Panc1 (cell line): ENCODE measurements around the gene KHDRBS2. TPM values are rescaled to one million over a fixed set of nuclear protein-coding genes. Genes with fewer than 3 reads are reported as not detected.

ENCODE experiments used
- ATAC-seq: fragments of 200-7000 bp; cut with Tn5 transposase; 2 replicates; pipeline ENCODE4 v1.9.1; 2020; ENCODE audit warnings: mild to moderate bottlenecking, moderate library complexity
- BruUV-seq: library from RNA; stranded (reverse); fragments of 400-500 nt; replicated peaks from 2 replicates; lab custom pipeline; 2021; lab: Mats Ljungman, UMichigan
- CTCF ChIA-PET: fragments of 300-600 bp; sonication (Branson Sonifier 250); formaldehyde crosslinking; loops from one replicate; lab custom pipeline; 2022; ENCODE audit warnings: antibody characterized with exemption; lab: Charles Lee
- POLR2A ChIA-PET: fragments of 300-600 bp; sonication (Branson Sonifier 250); formaldehyde crosslinking; loops from one replicate; lab custom pipeline; 2022; ENCODE audit warnings: antibody characterized with exemption; lab: Charles Lee
- DNase-seq: peaks from one replicate; pipeline ENCODE4 v3.0.0-alpha.2; 2010; ENCODE audit warnings: low read depth, low spot score
- H3K27ac ChIP-seq: 2 replicates; pipeline ENCODE4 v1.5.1; 2011; ENCODE audit warnings: mild to moderate bottlenecking, low read length, inconsistent platforms
- H3K27me3 ChIP-seq: fragments of 200-500 bp; sonication (Bioruptor generic); 2 replicates; pipeline ENCODE4 v1.6.0; 2014; ENCODE audit warnings: low read length, inconsistent platforms; ENCODE audit not compliant: control insufficient read depth, insufficient read depth
- H3K36me3 ChIP-seq: fragments of 200-500 bp; sonication (Bioruptor generic); 2 replicates; pipeline ENCODE4 v1.5.1; 2014; ENCODE audit warnings: inconsistent platforms, mild to moderate bottlenecking, low read length, moderate library complexity; ENCODE audit not compliant: control insufficient read depth, insufficient read depth
- H3K4me1 ChIP-seq: 2 replicates; pipeline ENCODE4 v1.5.1; 2011; ENCODE audit warnings: inconsistent platforms, mild to moderate bottlenecking, low read length, moderate library complexity; ENCODE audit not compliant: control insufficient read depth, insufficient read depth
- H3K4me3 ChIP-seq, 2 experiments: 2 replicates each; pipeline ENCODE4 v1.5.1; 2011 to 2012; ENCODE audit warnings: low read depth in 2 of 2, low read length in 2 of 2, mild to moderate bottlenecking in 2 of 2, inconsistent platforms in 1 of 2, moderate library complexity in 1 of 2
- H3K9me3 ChIP-seq: fragments of 200-500 bp; sonication (Bioruptor generic); 2 replicates; pipeline ENCODE4 v1.5.1; 2014; ENCODE audit warnings: low read depth, mild to moderate bottlenecking, inconsistent platforms, low read length, moderate library complexity; ENCODE audit not compliant: control insufficient read depth, insufficient read depth
- CTCF ChIP-seq: fragments of 450-650 bp; IDR thresholded peaks from 2 replicates; pipeline ENCODE4 v1.5.1; 2017; ENCODE audit warnings: mild to moderate bottlenecking
- POLR2AphosphoS5 ChIP-seq: IDR thresholded peaks from 2 replicates; pipeline ENCODE4 v1.6.1; 2012; ENCODE audit warnings: mild to moderate bottlenecking, low read depth, low read length, moderate library complexity
- SIN3A ChIP-seq: IDR thresholded peaks from 2 replicates; pipeline ENCODE4 v1.6.1; 2012; ENCODE audit warnings: low read depth, mild to moderate bottlenecking, low read length, moderate library complexity, borderline replicate concordance; ENCODE audit not compliant: insufficient read depth
- TCF7L2 ChIP-seq: IDR thresholded peaks from 2 replicates; pipeline ENCODE4 v1.6.1; 2011; ENCODE audit warnings: mild to moderate bottlenecking, low read depth, low read length, inconsistent platforms
- in situ Hi-C: cut with HindIII; loops from 2 replicates; pipeline ENCODE4 v1.10.0; 2016; ENCODE audit warnings: low sequenced_read_pairs, low pct_unique_long_range_greater_than_20kb
- intact Hi-C: fragments of 100-400 bp; cut with micrococcal nuclease; formaldehyde crosslinking; loops from one replicate; pipeline ENCODE4 v1.10.0; 2022; ENCODE audit not compliant: unreplicated experiment
- total RNA-seq: library from RNA; stranded (reverse); gene quantifications from one replicate; pipeline ENCODE4 v1.2.1, GENCODE V29; 2021; ENCODE audit not compliant: unreplicated experiment
- TF ChIP-seq, protein P1 (sequence below), 2 experiments: IDR thresholded peaks; 2 replicates each; pipeline ENCODE4 v1.6.1; 2011 to 2012; ENCODE audit warnings: low read depth in 2 of 2, control low read depth in 1 of 2, low read length in 1 of 2, mild to moderate bottlenecking in 1 of 2, moderate library complexity in 1 of 2; ENCODE audit not compliant: insufficient read depth in 1 of 2

The KHDRBS2 gene
- total RNA-seq, 1 experiment from 2014 or later: not detected

GRCh38 chr6:61817716-61818115, 468.3 kb downstream of the KHDRBS2 start:
- TF ChIP-seq TCF7L2: no peak
- TF ChIP-seq CTCF: no peak
- TF ChIP-seq, protein P1, sequence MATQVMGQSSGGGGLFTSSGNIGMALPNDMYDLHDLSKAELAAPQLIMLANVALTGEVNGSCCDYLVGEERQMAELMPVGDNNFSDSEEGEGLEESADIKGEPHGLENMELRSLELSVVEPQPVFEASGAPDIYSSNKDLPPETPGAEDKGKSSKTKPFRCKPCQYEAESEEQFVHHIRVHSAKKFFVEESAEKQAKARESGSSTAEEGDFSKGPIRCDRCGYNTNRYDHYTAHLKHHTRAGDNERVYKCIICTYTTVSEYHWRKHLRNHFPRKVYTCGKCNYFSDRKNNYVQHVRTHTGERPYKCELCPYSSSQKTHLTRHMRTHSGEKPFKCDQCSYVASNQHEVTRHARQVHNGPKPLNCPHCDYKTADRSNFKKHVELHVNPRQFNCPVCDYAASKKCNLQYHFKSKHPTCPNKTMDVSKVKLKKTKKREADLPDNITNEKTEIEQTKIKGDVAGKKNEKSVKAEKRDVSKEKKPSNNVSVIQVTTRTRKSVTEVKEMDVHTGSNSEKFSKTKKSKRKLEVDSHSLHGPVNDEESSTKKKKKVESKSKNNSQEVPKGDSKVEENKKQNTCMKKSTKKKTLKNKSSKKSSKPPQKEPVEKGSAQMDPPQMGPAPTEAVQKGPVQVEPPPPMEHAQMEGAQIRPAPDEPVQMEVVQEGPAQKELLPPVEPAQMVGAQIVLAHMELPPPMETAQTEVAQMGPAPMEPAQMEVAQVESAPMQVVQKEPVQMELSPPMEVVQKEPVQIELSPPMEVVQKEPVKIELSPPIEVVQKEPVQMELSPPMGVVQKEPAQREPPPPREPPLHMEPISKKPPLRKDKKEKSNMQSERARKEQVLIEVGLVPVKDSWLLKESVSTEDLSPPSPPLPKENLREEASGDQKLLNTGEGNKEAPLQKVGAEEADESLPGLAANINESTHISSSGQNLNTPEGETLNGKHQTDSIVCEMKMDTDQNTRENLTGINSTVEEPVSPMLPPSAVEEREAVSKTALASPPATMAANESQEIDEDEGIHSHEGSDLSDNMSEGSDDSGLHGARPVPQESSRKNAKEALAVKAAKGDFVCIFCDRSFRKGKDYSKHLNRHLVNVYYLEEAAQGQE (IDR thresholded peaks at IDR 0.05; ENCODE audit: insufficient read depth in 1 of 2, low read depth in 2 of 2, low read length in 1 of 2): no peak
- no peak for TF ChIP-seq POLR2AphosphoS5
- TF ChIP-seq SIN3A: no peak
- intact Hi-C loops: no loop called here
- Histone ChIP-seq H3K36me3 (no peaks in the 10 kb centered on the region), H3K27ac (no peak overlapping the region), H3K4me3 (no peak overlapping the region), H3K4me1 (no peaks in the 10 kb centered on the region), H3K27me3 (no peaks in the 10 kb centered on the region), H3K9me3 (no peaks in the 10 kb centered on the region)
- POLR2A ChIA-PET: no interaction called here
- no TSS peak for BruUV-seq
- ATAC-seq (no peak), DNase-seq (no peak)
- CTCF ChIA-PET: no interaction called here
- in situ Hi-C loops: no loop called here

DNA sequence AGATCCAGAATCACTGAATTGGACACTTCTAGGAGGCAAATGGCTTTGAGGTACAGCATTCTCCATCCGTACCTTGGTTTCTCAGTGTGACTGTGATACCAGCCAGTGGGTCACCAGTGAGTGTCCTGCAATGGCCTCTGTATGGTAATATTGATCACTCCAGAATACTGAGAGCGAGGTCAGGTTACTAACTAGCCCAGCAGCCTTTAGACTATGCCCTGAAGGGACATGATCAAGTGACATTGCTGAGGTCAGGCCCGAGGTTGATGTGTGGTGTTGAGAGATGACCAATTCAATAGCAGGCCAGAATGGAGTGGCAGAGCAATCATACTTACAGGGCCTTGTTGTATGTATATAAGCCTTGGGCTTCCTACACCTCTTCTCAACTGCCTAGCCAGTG, 476.0 kb downstream of the KHDRBS2 start:
- in situ Hi-C loops: no loop called here

More for the DNA sequence above, 476.0 kb downstream of the KHDRBS2 start:
- Histone ChIP-seq H3K4me3 (no peak overlapping the region), H3K27ac (no peak overlapping the region), H3K4me1 (no peaks in the 10 kb centered on the region), H3K36me3 (no peaks in the 10 kb centered on the region), H3K27me3 (no peaks in the 10 kb centered on the region), H3K9me3 (no peaks in the 10 kb centered on the region)
- intact Hi-C loops: no loop called here
- POLR2A ChIA-PET: no interaction called here
- no peak for DNase-seq
- BruUV-seq: no TSS peak
- TF ChIP-seq, protein P1 (IDR thresholded peaks at IDR 0.05; ENCODE audit: insufficient read depth in 1 of 2, low read depth in 2 of 2, low read length in 1 of 2): no peak
- no peak for TF ChIP-seq SIN3A
- no peak for TF ChIP-seq TCF7L2
- TF ChIP-seq POLR2AphosphoS5: no peak
- no peak for TF ChIP-seq CTCF
- no peak for ATAC-seq
- CTCF ChIA-PET: no interaction called here
